A549 (cell line): ENCODE data around the gene SHISA6. TPM values are rescaled to one million over a fixed set of nuclear protein-coding genes. Genes with fewer than 3 reads are reported as not detected.

Experiments used
- ATAC-seq, 2 experiments: fragments of 200-7000 bp in 1 of 2; fragments of >200 bp in 1 of 2; cut with Nextera tagmentation in 1 of 2; cut with Tn5 transposase in 1 of 2; 3 replicates each; pipeline versions ENCODE4 v1.8.0 to v1.9.1; 2018 to 2020; ENCODE audit warnings: mild to moderate bottlenecking in 1 of 2, moderate library complexity in 1 of 2
- CTCF ChIA-PET: fragments of 300-600 bp; sonication (Branson Sonifier 250); formaldehyde crosslinking; extraction: SDS; loops from one replicate; lab custom pipeline; 2021; ENCODE audit warnings: antibody characterized with exemption, inconsistent platforms; lab: Yijun Ruan, JAX
- POLR2A ChIA-PET: fragments of 350-600 bp; formaldehyde crosslinking; extraction: SDS; loops from one replicate; lab custom pipeline; 2021; ENCODE audit warnings: antibody characterized with exemption, inconsistent platforms; lab: Yijun Ruan, JAX
- DNase-seq, 2 experiments: peaks; one replicate each; pipeline versions ENCODE4 v3.0.0 to v3.0.0-alpha.2; 2011 to 2016; ENCODE audit warnings: low read depth in 1 of 2, low spot score in 1 of 2
- FAIRE-seq: peaks from 2 replicates; lab custom pipeline; 2011; peaks lifted over from hg19 to GRCh38; lab: Jason Lieb, UNC
- H3K27ac ChIP-seq, 2 experiments: fragments of >200 bp; sonication (Bioruptor Twin); formaldehyde crosslinking; 3 replicates each; pipeline ENCODE4 v1.5.1; 2016 to 2017
- H3K4me1 ChIP-seq: fragments of >200 bp; sonication (Bioruptor Twin); formaldehyde crosslinking; 3 replicates; pipeline ENCODE4 v1.6.1; 2016
- H3K4me2 ChIP-seq: fragments of >200 bp; sonication (Bioruptor Twin); formaldehyde crosslinking; 3 replicates; pipeline ENCODE4 v1.6.1; 2016
- H3K4me3 ChIP-seq: fragments of >200 bp; sonication (Bioruptor Twin); formaldehyde crosslinking; 3 replicates; pipeline ENCODE4 v1.5.1; 2016
- H3K9me3 ChIP-seq: fragments of >200 bp; sonication (Bioruptor Twin); formaldehyde crosslinking; 3 replicates; pipeline ENCODE4 v1.6.1; 2016
- BCL3 ChIP-seq: fragments of >200 bp; sonication (Bioruptor Twin); formaldehyde crosslinking; IDR thresholded peaks from 3 replicates; pipeline ENCODE4 v1.6.1; 2016
- CBX2 ChIP-seq: fragments of 200-600 bp; sonication (generic); IDR thresholded peaks from 2 replicates; pipeline ENCODE4 v1.6.1; 2016; ENCODE audit warnings: low read depth, mild to moderate bottlenecking, borderline replicate concordance
- CBX8 ChIP-seq: fragments of 200-600 bp; sonication (generic); IDR thresholded peaks from 2 replicates; pipeline ENCODE4 v1.6.1; 2016
- EHMT2 ChIP-seq: fragments of 200-600 bp; sonication (generic); IDR thresholded peaks from 2 replicates; pipeline ENCODE4 v1.6.1; 2016; ENCODE audit warnings: antibody characterized with exemption, low read depth, mild to moderate bottlenecking, moderate library complexity
- EP300 ChIP-seq, 2 experiments: fragments of >200 bp; sonication (Bioruptor Twin); formaldehyde crosslinking; IDR thresholded peaks; 2 replicates in 1 of 2; 3 replicates in 1 of 2; pipeline ENCODE4 v1.6.1; 2016 to 2017
- ESRRA ChIP-seq: fragments of 150-350 bp; IDR thresholded peaks from 2 replicates; pipeline ENCODE4 v1.6.1; 2014; ENCODE audit warnings: mild to moderate bottlenecking, low read length, borderline replicate concordance
- FOSB ChIP-seq: fragments of 250-450 bp; sonication (Bioruptor Pico); IDR thresholded peaks from 2 replicates; pipeline ENCODE4 v1.5.0; 2020; ENCODE audit warnings: mild to moderate bottlenecking, moderate library complexity
- FOSL2 ChIP-seq, 2 experiments: fragments of 450-650 bp in 1 of 2; fragments of >200 bp in 1 of 2; sonication (Bioruptor Twin) in 1 of 2; formaldehyde crosslinking; IDR thresholded peaks; 2 replicates each; pipeline versions ENCODE4 v1.5.0 to v1.6.1; 2016 to 2020; ENCODE audit warnings: mild to moderate bottlenecking in 1 of 2, moderate library complexity in 1 of 2
- FOXS1 ChIP-seq: fragments of 250-450 bp; sonication (Bioruptor Pico); IDR thresholded peaks from 2 replicates; pipeline ENCODE4 v1.5.0; 2020; ENCODE audit warnings: mild to moderate bottlenecking, moderate library complexity
- GATA3 ChIP-seq: IDR thresholded peaks from 2 replicates; pipeline ENCODE4 v1.6.1; 2012; ENCODE audit warnings: borderline replicate concordance
- HDAC2 ChIP-seq: fragments of 200-600 bp; sonication (generic); IDR thresholded peaks from 2 replicates; pipeline ENCODE4 v1.6.1; 2016
- HEYL ChIP-seq: fragments of 250-450 bp; sonication (Bioruptor Pico); IDR thresholded peaks from 2 replicates; pipeline ENCODE4 v1.8.0; 2021; ENCODE audit warnings: mild to moderate bottlenecking, moderate library complexity
- HOXB5 ChIP-seq: fragments of 250-450 bp; sonication (Bioruptor Pico); IDR thresholded peaks from 2 replicates; pipeline ENCODE4 v1.5.0; 2020; ENCODE audit warnings: mild to moderate bottlenecking, moderate library complexity
- JUNB ChIP-seq: fragments of >200 bp; sonication (Bioruptor Twin); formaldehyde crosslinking; IDR thresholded peaks from 2 replicates; pipeline ENCODE4 v1.6.1; 2016
- KDM1A ChIP-seq: fragments of 200-600 bp; sonication (generic); IDR thresholded peaks from 2 replicates; pipeline ENCODE4 v1.6.1; 2016; ENCODE audit warnings: low read depth, mild to moderate bottlenecking
- KDM5A ChIP-seq: fragments of 200-600 bp; sonication (generic); IDR thresholded peaks from 2 replicates; pipeline ENCODE4 v1.6.1; 2016; ENCODE audit warnings: antibody characterized with exemption, mild to moderate bottlenecking
- MAFK ChIP-seq: fragments of 450-650 bp; IDR thresholded peaks from 2 replicates; pipeline ENCODE4 v1.6.1; 2014; ENCODE audit not compliant: partially characterized antibody
- NFE2L2 ChIP-seq: fragments of 150-350 bp; conservative IDR thresholded peaks from 2 replicates; pipeline ENCODE4 v1.6.1; 2014; ENCODE audit warnings: low read length
- NPAS2 ChIP-seq: fragments of 250-450 bp; sonication (Bioruptor Pico); IDR thresholded peaks from 2 replicates; pipeline ENCODE4 v1.8.0; 2022; ENCODE audit warnings: mild to moderate bottlenecking, moderate library complexity, borderline replicate concordance
- POLR2A ChIP-seq: IDR thresholded peaks from 2 replicates; pipeline ENCODE4 v1.6.1; 2012; ENCODE audit warnings: mild to moderate bottlenecking, low read length
- SREBF2 ChIP-seq: fragments of 450-650 bp; IDR thresholded peaks from 2 replicates; pipeline ENCODE4 v1.6.1; 2014; ENCODE audit warnings: mild to moderate bottlenecking, moderate library complexity
- TFCP2L1 ChIP-seq: fragments of 250-450 bp; sonication (Bioruptor Pico); IDR thresholded peaks from 2 replicates; pipeline ENCODE4 v1.5.0; 2021; ENCODE audit warnings: mild to moderate bottlenecking
- TP53 ChIP-seq: fragments of 250-450 bp; sonication (Bioruptor Pico); IDR thresholded peaks from 2 replicates; pipeline ENCODE4 v1.5.0; 2021; ENCODE audit warnings: mild to moderate bottlenecking, moderate library complexity
- ZFP36 ChIP-seq: fragments of 450-650 bp; IDR thresholded peaks from 2 replicates; pipeline ENCODE4 v1.6.1; 2014; ENCODE audit warnings: borderline replicate concordance; ENCODE audit not compliant: partially characterized antibody
- WGBS: methylation state at CpG from one replicate; pipeline ENCODE4 v1.1.6; 2017; ENCODE audit errors: missing lambda C conversion rate; 5-methylcytosine and 5-hydroxymethylcytosine counted together
- polyA plus RNA-seq, 4 experiments: library from polyadenylated mRNA; depleted of rRNA in 3 of 4; stranded (reverse); fragments of >200 nt; fragmentation: RNase III in 1 of 4; extraction: RNeasy Plus Mini Kit Qiagen cat#74134 plus additional on column Dnase treatment in 1 of 4; gene quantifications; 2 replicates in 3 of 4; 3 replicates in 1 of 4; pipeline ENCODE4 v1.2.3, GENCODE V29; 2011 to 2017
- TF ChIP-seq, protein P1 (sequence below): fragments of 150-350 bp; IDR thresholded peaks from 2 replicates; pipeline ENCODE4 v1.6.1; 2014; ENCODE audit warnings: low read depth, mild to moderate bottlenecking, low read length
- TF ChIP-seq, protein P2 (sequence below): IDR thresholded peaks from 2 replicates; pipeline ENCODE4 v1.6.1; 2012
- TF ChIP-seq, protein P3 (sequence below): fragments of >200 bp; sonication (Bioruptor Twin); formaldehyde crosslinking; IDR thresholded peaks from 3 replicates; pipeline ENCODE4 v1.5.1; 2016

Gene SHISA6
- polyA plus RNA-seq, 2 of the 4 experiments (the other 2 are of a cell fraction), result not detected

DNA sequence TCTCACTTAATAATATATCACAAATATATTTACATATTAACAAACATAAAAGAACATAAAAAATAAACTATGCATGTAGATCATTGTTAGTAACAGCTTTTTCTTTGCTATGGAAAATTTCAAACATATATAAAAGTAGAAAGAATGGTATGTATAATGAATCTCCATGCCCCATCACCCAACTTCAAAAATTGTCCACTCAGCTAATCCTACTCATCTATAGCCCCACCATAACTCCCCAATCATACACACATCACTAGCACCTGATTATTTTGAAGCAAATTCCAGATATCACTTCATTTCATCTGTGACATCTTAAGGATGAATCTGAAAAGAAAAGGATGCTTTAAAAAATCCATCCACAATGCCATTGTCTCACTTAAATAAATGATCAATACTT is 46.8 kb downstream of the SHISA6 start:
- H3K9me3 ChIP-seq, result no peaks in the 10 kb centered on the region
- H3K4me1 ChIP-seq, result no peaks in the 10 kb centered on the region
- CTCF ChIA-PET, result interaction anchor here (1.8 kb wide), 1 partner anchor 10 kb away, joined by 4 read pairs; no protein-coding TSS in a partner anchor
- no peak overlapping the region for H3K4me3 ChIP-seq
- DNase-seq (no peak), ATAC-seq (no peak), FAIRE-seq (no peak)
- no peak overlapping the region for H3K27ac ChIP-seq
- TF ChIP-seq FOSB (CRISPR knock-in tag), result no peak
- peak; percentile 80 for TF ChIP-seq MAFK
- POLR2A ChIA-PET, result no interaction called here
- H3K4me2 ChIP-seq, result no peak overlapping the region

GRCh38 chr17:11290814-11291213 is 49.8 kb downstream of the SHISA6 start:
- DNase-seq, result no peak
- whole genome bisulfite sequencing, result 7% methylated on average over 7 of the region's 7 CpGs
- POLR2A ChIA-PET, result no interaction called here
- no peak for FAIRE-seq
- Histone ChIP-seq H3K4me3 (no peak overlapping the region), H3K27ac (no peak overlapping the region), H3K4me1 (no peaks in the 10 kb centered on the region), H3K4me2 (no peak overlapping the region)
- no peak for ATAC-seq
- CTCF ChIA-PET, result no interaction called here
- TF ChIP-seq CBX2, result no peak
- no peak for TF ChIP-seq HEYL
- no peak for TF ChIP-seq GATA3
- no peak for TF ChIP-seq SREBF2
- no peak for TF ChIP-seq EP300 (IDR thresholded peaks at IDR 0.05)
- no peak for TF ChIP-seq FOSL2 (IDR thresholded peaks at IDR 0.05)
- no peak for TF ChIP-seq FOSL2 (CRISPR knock-in tag; IDR thresholded peaks at IDR 0.05)
- no peak for TF ChIP-seq CBX8
- no peak for TF ChIP-seq HOXB5 (CRISPR knock-in tag)
- no peak for TF ChIP-seq MAFK
- TF ChIP-seq, all 56 proteins: peak for 0
- H3K9me3 ChIP-seq, result no peaks in the 10 kb centered on the region

GRCh38 chr17:11292491-11292890 is 51.5 kb downstream of the SHISA6 start:
- CTCF ChIA-PET, result no interaction called here

DNA sequence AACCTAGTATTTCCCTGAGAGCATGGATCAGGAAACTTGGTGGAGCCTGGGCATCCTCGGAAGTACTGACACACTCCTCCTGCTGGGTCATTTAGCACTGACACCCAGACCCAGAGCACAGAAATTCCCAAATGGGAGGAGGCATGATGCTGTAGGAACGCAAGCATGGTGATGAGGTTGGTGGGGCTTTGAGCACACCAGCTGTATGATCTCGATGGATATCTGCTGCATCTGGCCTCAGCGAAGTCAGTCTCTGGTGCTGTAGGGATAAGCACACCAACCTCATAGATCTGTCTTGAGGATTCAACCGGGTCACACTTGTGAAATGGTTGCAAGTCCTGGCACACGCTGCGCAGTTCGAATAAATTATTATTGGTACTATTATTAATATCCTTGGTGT is 52.5 kb downstream of the SHISA6 start:
- Histone ChIP-seq H3K4me1 (no peaks in the 10 kb centered on the region), H3K9me3 (no peaks in the 10 kb centered on the region), H3K4me3 (no peak overlapping the region), H3K4me2 (no peak overlapping the region), H3K27ac (no peak overlapping the region)
- POLR2A ChIA-PET, result no interaction called here
- CTCF ChIA-PET, result no interaction called here
- FAIRE-seq (no peak), DNase-seq (no peak), ATAC-seq (no peak)
- 50% methylated on average over 8 of the region's 8 CpGs for WGBS
- TF ChIP-seq NPAS2 (CRISPR knock-in tag) (no peak), CBX2 (no peak), ESRRA (no peak), KDM1A (no peak), HDAC2 (no peak), BCL3 (no peak), EHMT2 (no peak), ZFP36 (no peak), FOXS1 (CRISPR knock-in tag) (no peak), GATA3 (no peak), KDM5A (no peak), FOSL2 (IDR thresholded peaks at IDR 0.05) (no peak), FOSL2 (CRISPR knock-in tag; IDR thresholded peaks at IDR 0.05) (no peak), NFE2L2 (no peak)
- TF ChIP-seq, protein P1, sequence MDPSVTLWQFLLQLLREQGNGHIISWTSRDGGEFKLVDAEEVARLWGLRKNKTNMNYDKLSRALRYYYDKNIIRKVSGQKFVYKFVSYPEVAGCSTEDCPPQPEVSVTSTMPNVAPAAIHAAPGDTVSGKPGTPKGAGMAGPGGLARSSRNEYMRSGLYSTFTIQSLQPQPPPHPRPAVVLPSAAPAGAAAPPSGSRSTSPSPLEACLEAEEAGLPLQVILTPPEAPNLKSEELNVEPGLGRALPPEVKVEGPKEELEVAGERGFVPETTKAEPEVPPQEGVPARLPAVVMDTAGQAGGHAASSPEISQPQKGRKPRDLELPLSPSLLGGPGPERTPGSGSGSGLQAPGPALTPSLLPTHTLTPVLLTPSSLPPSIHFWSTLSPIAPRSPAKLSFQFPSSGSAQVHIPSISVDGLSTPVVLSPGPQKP, result no peak
- TF ChIP-seq, protein P2, sequence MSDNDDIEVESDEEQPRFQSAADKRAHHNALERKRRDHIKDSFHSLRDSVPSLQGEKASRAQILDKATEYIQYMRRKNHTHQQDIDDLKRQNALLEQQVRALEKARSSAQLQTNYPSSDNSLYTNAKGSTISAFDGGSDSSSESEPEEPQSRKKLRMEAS, result no peak

More at GRCh38 chr17:11292491-11292890, 51.5 kb downstream of the SHISA6 start:
- H3K4me2 ChIP-seq, result no peak overlapping the region
- POLR2A ChIA-PET, result no interaction called here
- H3K9me3 ChIP-seq, result no peaks in the 10 kb centered on the region
- ATAC-seq (no peak), DNase-seq (no peak), FAIRE-seq (no peak)
- H3K4me3 ChIP-seq, result no peak overlapping the region
- no peak overlapping the region for H3K27ac ChIP-seq
- no peaks in the 10 kb centered on the region for H3K4me1 ChIP-seq
- TF ChIP-seq TP53 (CRISPR knock-in tag) (no peak), FOXS1 (CRISPR knock-in tag) (no peak), KDM5A (no peak), TFCP2L1 (no peak), POLR2A (no peak), SREBF2 (no peak), JUNB (no peak)
- TF ChIP-seq, protein P3, sequence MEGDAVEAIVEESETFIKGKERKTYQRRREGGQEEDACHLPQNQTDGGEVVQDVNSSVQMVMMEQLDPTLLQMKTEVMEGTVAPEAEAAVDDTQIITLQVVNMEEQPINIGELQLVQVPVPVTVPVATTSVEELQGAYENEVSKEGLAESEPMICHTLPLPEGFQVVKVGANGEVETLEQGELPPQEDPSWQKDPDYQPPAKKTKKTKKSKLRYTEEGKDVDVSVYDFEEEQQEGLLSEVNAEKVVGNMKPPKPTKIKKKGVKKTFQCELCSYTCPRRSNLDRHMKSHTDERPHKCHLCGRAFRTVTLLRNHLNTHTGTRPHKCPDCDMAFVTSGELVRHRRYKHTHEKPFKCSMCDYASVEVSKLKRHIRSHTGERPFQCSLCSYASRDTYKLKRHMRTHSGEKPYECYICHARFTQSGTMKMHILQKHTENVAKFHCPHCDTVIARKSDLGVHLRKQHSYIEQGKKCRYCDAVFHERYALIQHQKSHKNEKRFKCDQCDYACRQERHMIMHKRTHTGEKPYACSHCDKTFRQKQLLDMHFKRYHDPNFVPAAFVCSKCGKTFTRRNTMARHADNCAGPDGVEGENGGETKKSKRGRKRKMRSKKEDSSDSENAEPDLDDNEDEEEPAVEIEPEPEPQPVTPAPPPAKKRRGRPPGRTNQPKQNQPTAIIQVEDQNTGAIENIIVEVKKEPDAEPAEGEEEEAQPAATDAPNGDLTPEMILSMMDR, result no peak
- WGBS, result 10% methylated on average over 8 of the region's 8 CpGs
